GM10248 (cell line): ENCODE data around the gene ERC2.
"Not testable (repeated sequence)": the region's sequence is repeated elsewhere in the genome, so short reads cannot be mapped to it uniquely, and the experiment has no call there.

Experiments used
- CTCF ChIA-PET: fragments of 300-600 bp; sonication (Branson Sonifier 250); formaldehyde crosslinking; extraction: SDS; loops from one replicate; lab custom pipeline; 2021; ENCODE audit warnings: antibody characterized with exemption; lab: Yijun Ruan, JAX
- POLR2A ChIA-PET: fragments of 350-650 bp; sonication (Branson Sonifier 250); formaldehyde crosslinking; extraction: SDS; loops from one replicate; lab custom pipeline; 2020; ENCODE audit warnings: antibody characterized with exemption; lab: Yijun Ruan, JAX
- DNase-seq: peaks from one replicate; pipeline ENCODE4 v3.0.0; 2012; ENCODE audit errors: extremely low spot score
- TF ChIP-seq, protein P1 (sequence below): IDR thresholded peaks from 2 replicates; pipeline ENCODE4 v1.5.1; 2012; ENCODE audit warnings: mild to moderate bottlenecking, low read depth; ENCODE audit errors: extremely low read depth, missing control alignments, control extremely low read depth

The ERC2 gene

DNA sequence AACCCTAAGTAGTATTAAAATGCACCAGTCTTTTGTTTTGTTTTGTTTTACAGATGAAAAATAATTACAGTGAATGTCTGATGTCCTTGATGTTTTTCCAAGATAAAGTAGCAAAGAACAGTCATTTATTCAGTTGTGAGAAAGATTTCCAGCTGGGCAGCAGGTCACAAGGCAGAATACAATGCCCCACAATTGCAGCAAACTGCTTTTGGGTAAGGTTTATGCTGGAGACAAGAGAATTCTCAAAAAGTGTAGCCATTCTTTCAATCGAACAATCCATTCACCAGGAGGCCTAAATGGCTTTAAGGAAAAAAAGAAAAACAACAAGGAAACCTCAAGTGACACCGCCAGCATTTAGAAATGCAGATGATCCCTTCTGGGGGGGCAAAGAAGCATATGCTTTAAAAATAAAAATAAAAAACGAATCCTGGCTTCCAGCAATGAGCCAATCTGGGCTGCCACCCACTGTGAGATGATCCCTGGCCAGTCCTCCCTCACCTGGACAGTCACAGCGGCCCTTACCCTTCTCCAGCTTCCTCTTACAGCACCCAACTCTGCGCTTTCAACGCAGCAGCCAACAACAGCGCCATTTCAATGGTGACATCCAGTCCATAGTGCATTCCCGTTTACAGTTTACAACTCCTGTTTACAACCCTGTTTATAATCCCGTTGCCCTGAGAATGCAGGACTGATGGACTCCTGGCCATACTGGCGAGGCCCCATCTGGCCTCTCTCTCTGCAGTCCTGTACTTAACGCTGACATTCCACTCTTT, 955.5 kb downstream of the ERC2 start:
- TF ChIP-seq, protein P1, sequence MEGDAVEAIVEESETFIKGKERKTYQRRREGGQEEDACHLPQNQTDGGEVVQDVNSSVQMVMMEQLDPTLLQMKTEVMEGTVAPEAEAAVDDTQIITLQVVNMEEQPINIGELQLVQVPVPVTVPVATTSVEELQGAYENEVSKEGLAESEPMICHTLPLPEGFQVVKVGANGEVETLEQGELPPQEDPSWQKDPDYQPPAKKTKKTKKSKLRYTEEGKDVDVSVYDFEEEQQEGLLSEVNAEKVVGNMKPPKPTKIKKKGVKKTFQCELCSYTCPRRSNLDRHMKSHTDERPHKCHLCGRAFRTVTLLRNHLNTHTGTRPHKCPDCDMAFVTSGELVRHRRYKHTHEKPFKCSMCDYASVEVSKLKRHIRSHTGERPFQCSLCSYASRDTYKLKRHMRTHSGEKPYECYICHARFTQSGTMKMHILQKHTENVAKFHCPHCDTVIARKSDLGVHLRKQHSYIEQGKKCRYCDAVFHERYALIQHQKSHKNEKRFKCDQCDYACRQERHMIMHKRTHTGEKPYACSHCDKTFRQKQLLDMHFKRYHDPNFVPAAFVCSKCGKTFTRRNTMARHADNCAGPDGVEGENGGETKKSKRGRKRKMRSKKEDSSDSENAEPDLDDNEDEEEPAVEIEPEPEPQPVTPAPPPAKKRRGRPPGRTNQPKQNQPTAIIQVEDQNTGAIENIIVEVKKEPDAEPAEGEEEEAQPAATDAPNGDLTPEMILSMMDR, result no peak
- ChIA-PET CTCF (interaction anchor here (2.2 kb wide), 1 partner anchor 11 kb away, joined by 5 read pairs; no protein-coding TSS in a partner anchor), POLR2A (no interaction called here)
- DNase-seq, result no peak

DNA sequence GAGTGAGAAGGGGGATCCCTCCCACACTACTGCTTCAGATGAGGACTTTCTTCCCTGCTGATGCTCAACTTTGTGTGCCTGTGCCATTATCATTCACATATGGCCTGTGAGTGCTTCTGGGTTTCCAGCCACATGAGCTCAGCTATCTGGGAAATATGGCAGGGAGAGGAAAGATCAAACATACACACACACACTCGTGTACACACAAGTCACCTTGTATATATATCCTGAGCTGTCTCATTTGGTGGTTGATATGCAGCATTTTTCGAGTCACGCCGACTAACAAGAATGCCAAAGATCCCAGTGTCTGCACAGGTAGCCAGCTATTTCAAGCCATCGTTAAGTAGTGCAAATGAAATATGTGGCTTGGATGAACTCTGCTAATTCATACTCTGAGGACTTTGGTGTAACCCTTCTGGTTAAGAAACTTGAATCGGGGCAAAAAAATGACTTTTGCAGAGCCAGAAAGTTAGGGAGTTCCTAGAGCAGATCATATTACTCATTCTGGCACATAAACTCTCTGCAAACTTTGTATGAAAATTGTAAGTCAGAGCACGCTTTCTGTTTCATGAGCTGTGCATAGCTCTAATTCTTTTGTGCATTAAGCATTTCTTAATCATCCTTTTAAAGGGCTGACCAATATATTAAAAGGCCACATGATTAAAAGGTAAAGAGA, 956.2 kb downstream of the ERC2 start:
- no peak for DNase-seq
- POLR2A ChIA-PET, result no interaction called here
- TF ChIP-seq, protein P1, result no peak
- CTCF ChIA-PET, result interaction anchor here (1.0 to 2.2 kb wide), 2 partner anchors 10 to 211 kb away, joined by 3 to 5 read pairs; no protein-coding TSS in a partner anchor

DNA sequence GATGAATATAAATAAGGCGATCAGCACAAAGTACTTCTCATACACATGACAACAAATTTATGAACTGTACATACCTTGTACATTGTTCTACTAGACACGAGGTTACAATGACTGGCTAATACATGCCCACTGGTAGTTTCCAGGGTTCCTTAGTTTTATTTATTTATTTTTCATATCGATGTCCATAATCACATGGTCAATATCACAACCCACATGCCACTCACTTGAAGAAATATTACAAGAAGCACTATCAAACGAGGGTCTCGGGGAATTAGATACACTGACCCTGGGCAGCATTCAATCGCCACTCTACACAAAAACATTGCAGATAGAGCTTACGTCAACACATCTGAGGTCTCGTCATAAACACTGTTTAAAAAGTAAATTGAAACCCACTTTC, 959.9 kb downstream of the ERC2 start:
- TF ChIP-seq, protein P1, result no peak
- POLR2A ChIA-PET, result no interaction called here
- CTCF ChIA-PET, result no interaction called here
- no peak for DNase-seq

DNA sequence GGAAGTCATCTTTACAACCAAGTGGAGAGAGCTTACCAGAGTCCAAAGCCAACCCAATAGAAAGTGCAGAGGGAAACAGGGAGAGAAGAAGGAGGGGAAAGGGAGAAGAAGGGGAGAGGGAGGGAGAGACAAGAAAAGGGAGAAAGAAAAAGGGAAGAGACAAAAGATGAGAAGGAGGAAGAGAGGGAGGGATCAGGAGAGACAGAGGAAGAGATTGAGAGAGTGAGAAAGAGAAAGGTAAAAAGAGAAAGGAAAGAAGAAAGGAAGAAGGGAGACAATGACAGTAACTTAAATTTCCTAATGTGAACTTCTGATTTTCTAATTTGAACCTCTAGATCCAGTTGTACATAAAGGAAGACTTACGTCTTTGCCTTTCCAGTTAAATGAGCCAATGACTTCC, 960.5 kb downstream of the ERC2 start:
- no peak for DNase-seq
- ChIA-PET CTCF (interaction anchor here (0.8 to 0.9 kb wide), 2 partner anchors 16 to 20 kb away, joined by 3 read pairs; no protein-coding TSS in a partner anchor), POLR2A (no interaction called here)
- TF ChIP-seq, protein P1, result no peak

DNA sequence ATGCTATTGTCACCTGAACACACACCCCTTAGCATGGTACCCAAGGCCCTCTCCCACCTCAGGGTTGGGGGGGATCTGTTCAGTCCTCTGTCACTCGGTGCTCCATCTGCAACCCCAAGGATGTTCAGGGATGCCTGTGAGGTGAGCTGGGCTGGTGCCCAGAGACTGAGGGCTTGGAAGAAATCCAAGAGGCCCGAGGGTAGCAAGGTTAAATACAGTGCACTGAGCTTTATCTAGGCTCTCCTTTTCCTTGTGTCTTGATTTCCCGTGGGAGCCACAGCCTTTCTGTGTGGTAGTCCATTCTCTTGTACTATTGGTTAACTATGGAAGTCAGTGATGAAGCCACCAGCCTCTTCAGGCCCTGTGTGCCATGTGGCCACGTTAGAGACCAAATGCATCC, 962.5 kb downstream of the ERC2 start:
- TF ChIP-seq, protein P1, result no peak
- CTCF ChIA-PET, result interaction anchor here (0.8 to 2.5 kb wide), 3 partner anchors 9 to 215 kb away, joined by 3 to 8 read pairs (median 3); no protein-coding TSS in a partner anchor
- POLR2A ChIA-PET, result no interaction called here
- DNase-seq, result no peak

DNA sequence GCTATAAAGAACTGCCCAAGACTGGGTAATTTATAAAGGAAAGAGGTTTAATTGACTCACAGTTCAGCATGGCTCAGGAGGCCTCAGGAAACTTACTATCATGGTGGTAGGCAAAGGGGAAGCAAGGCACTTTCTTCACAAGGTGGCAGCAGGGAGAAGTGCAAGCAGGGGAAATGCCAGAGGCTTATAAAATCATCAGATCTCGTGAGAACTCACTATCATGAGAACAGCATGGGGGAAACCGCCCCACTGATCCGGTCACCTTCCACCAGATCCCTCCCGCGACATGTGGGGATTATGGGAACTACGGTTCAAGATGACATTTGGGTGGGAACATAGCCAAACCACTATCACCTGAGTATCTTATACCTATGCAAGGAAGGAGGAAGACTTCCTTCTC, 963.2 kb downstream of the ERC2 start:
- CTCF ChIA-PET, result interaction anchor here (1.0 to 2.5 kb wide), 2 partner anchors 182 to 216 kb away, joined by 3 to 8 read pairs; no protein-coding TSS in a partner anchor
- TF ChIP-seq, protein P1, result peak; percentile 18
- DNase-seq, POLR2A ChIA-PET: not testable (repeated sequence)
